PC-9 (cell line): ENCODE data around the gene PRKAR1A.

ENCODE experiments used
- CTCF ChIP-seq: fragments of 200-600 bp; sonication (generic); conservative IDR thresholded peaks from 2 replicates; pipeline ENCODE4 v1.6.1; 2017; ENCODE audit warnings: mixed run types, antibody characterized with exemption, mild to moderate bottlenecking, moderate library complexity
- EZH2 ChIP-seq: fragments of 200-600 bp; sonication (generic); IDR thresholded peaks from 2 replicates; pipeline ENCODE4 v1.8.0; 2017; ENCODE audit warnings: antibody characterized with exemption, low read depth

- TF ChIP-seq CTCF (no peak), EZH2 (no peak)
Observed at GRCh38 chr17:68468334-68468733, 43.9 kb upstream of the PRKAR1A start.
